ENCODE data around the gene PI4K2B.
"Not testable (repeated sequence)": the region's sequence is repeated elsewhere in the genome, so short reads cannot be mapped to it uniquely, and the experiment has no call there.

PI4K2B gene

GRCh38 chr4:25242195-25242594 lies 8.4 kb downstream of the PI4K2B start:
- DNase-seq (ENCODE audit: low read depth), result not testable (repeated sequence)

GRCh38 chr4:25245181-25245580 lies 11.3 kb downstream of the PI4K2B start:
- no peak for DNase-seq (ENCODE audit: low read depth)

GRCh38 chr4:25246680-25247611 lies 13.1 kb downstream of the PI4K2B start:
- no peak for DNase-seq (ENCODE audit: low read depth)

GRCh38 chr4:25248875-25249274 lies 15.0 kb downstream of the PI4K2B start:
- DNase-seq (ENCODE audit: low read depth), result not testable (repeated sequence)

GRCh38 chr4:25249494-25249893 lies 15.7 kb downstream of the PI4K2B start:
- DNase-seq (ENCODE audit: low read depth), result not testable (repeated sequence)

- DNase-seq (ENCODE audit: low read depth), result no peak
These were observed 18.6 kb downstream of the PI4K2B start for GRCh38 chr4:25252230-25253070.

GRCh38 chr4:25253071-25253445 lies 19.2 kb downstream of the PI4K2B start:
- peak; percentile 4 for DNase-seq (ENCODE audit: low read depth)

- DNase-seq (ENCODE audit: low read depth), result not testable (repeated sequence)
These were observed 20.0 kb downstream of the PI4K2B start for GRCh38 chr4:25253786-25254185.

GRCh38 chr4:25258980-25259578 lies 25.2 kb downstream of the PI4K2B start:
- peak; percentile 73 for DNase-seq (ENCODE audit: low read depth)

GRCh38 chr4:25271866-25272265 lies 38.0 kb downstream of the PI4K2B start:
- no peak for DNase-seq (ENCODE audit: low read depth)

GRCh38 chr4:25280210-25280609 lies 46.4 kb downstream of the PI4K2B start:
- DNase-seq (ENCODE audit: low read depth), result no peak

GRCh38 chr4:25283948-25284347 lies 50.1 kb downstream of the PI4K2B start:
- no peak for DNase-seq (ENCODE audit: low read depth)

- DNase-seq (ENCODE audit: low read depth), result no peak
These were observed 50.6 kb downstream of the PI4K2B start for GRCh38 chr4:25284466-25284865.

GRCh38 chr4:25290490-25291067 lies 56.7 kb downstream of the PI4K2B start:
- no peak for DNase-seq (ENCODE audit: low read depth)

- DNase-seq (ENCODE audit: low read depth), result no peak
These were observed 57.4 kb downstream of the PI4K2B start for GRCh38 chr4:25291158-25291733.

- no peak for DNase-seq (ENCODE audit: low read depth)
These were observed 63.9 kb downstream of the PI4K2B start for GRCh38 chr4:25297528-25298242.

GRCh38 chr4:25299476-25300203 lies 65.8 kb downstream of the PI4K2B start:
- no peak for DNase-seq (ENCODE audit: low read depth)

GRCh38 chr4:25301471-25301870 lies 67.6 kb downstream of the PI4K2B start:
- DNase-seq (ENCODE audit: low read depth), result no peak

- DNase-seq (ENCODE audit: low read depth), result no peak
These were observed 68.8 kb downstream of the PI4K2B start for GRCh38 chr4:25302626-25303025.

GRCh38 chr4:25303578-25303977 lies 69.7 kb downstream of the PI4K2B start:
- no peak for DNase-seq (ENCODE audit: low read depth)

All from ELR (cell line).